ENCODE results near the gene C6orf120.

GRCh38 chr6:169685860-169686259 lies 16.1 kb upstream of the C6orf120 start:
- no peak for TF ChIP-seq POLR2A (IDR thresholded peaks at IDR 0.05)
- TF ChIP-seq, protein P1, sequence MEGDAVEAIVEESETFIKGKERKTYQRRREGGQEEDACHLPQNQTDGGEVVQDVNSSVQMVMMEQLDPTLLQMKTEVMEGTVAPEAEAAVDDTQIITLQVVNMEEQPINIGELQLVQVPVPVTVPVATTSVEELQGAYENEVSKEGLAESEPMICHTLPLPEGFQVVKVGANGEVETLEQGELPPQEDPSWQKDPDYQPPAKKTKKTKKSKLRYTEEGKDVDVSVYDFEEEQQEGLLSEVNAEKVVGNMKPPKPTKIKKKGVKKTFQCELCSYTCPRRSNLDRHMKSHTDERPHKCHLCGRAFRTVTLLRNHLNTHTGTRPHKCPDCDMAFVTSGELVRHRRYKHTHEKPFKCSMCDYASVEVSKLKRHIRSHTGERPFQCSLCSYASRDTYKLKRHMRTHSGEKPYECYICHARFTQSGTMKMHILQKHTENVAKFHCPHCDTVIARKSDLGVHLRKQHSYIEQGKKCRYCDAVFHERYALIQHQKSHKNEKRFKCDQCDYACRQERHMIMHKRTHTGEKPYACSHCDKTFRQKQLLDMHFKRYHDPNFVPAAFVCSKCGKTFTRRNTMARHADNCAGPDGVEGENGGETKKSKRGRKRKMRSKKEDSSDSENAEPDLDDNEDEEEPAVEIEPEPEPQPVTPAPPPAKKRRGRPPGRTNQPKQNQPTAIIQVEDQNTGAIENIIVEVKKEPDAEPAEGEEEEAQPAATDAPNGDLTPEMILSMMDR (IDR thresholded peaks at IDR 0.05), result no peak
